Measurements from ENCODE around the gene EEF1A2.

DNA sequence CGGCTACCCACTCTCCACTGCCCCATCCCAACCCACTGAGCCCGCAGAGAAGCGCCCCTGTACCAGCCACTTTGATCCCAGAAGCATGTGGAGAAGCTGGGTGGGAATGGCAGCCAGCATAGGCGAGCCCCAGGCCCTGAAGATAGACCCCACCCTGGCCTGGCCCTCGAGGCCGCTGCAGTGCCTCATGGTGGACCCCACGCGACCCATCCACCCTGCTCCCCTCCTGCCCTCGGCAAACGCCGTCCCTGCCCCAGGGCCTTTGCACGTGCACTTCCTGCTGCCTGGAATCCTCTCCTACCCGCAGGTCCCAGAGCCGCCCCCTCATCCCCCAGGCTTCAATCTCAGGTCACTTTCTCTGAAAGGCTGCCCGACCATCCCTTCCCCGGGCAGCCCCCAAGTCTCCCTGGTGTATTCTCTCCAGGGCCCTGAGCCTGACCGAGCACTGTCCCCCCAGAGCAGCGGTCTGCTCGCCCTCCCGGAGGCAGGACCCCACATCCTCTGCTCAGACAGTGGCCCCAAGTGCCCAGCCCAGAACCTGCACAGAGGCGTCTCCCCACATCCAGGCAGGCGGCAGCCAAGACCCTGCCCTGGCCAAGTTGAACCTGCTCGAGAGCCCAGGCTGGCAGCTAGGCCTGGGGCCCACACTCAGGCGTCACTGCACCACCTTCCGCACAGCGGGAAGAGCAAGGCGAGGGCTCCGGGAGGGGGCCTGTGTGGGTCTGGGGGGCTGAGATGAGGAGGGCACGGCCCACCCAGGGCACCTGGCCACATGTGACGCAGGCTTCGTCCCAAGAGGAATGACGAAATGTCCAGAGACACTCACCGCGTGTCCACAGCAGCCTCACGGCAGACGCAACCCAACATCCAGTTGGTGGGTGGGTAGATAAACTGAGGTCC, 40.5 kb downstream of the EEF1A2 start:
- TF ChIP-seq, protein P1, sequence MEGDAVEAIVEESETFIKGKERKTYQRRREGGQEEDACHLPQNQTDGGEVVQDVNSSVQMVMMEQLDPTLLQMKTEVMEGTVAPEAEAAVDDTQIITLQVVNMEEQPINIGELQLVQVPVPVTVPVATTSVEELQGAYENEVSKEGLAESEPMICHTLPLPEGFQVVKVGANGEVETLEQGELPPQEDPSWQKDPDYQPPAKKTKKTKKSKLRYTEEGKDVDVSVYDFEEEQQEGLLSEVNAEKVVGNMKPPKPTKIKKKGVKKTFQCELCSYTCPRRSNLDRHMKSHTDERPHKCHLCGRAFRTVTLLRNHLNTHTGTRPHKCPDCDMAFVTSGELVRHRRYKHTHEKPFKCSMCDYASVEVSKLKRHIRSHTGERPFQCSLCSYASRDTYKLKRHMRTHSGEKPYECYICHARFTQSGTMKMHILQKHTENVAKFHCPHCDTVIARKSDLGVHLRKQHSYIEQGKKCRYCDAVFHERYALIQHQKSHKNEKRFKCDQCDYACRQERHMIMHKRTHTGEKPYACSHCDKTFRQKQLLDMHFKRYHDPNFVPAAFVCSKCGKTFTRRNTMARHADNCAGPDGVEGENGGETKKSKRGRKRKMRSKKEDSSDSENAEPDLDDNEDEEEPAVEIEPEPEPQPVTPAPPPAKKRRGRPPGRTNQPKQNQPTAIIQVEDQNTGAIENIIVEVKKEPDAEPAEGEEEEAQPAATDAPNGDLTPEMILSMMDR (IDR thresholded peaks at IDR 0.05): no peak
- no peak for TF ChIP-seq POLR2A (IDR thresholded peaks at IDR 0.05)
